NCI-H345 treated with DMSO at 0.1 percent for 48 hours (cell line): Measurements from ENCODE around the gene CNNM1.

ENCODE experiments used
- DNase-seq: peaks from one replicate; lab custom pipeline; 2025; ENCODE audit not compliant: unreplicated experiment; lab: John Stamatoyannopoulos, UW

The CNNM1 gene

GRCh38 chr10:99443500-99443899 lies 114.3 kb downstream of the CNNM1 start:
- DNase-seq, result no peak
